ENCODE data around the gene ADAMTSL1.

Gene ADAMTSL1

DNA sequence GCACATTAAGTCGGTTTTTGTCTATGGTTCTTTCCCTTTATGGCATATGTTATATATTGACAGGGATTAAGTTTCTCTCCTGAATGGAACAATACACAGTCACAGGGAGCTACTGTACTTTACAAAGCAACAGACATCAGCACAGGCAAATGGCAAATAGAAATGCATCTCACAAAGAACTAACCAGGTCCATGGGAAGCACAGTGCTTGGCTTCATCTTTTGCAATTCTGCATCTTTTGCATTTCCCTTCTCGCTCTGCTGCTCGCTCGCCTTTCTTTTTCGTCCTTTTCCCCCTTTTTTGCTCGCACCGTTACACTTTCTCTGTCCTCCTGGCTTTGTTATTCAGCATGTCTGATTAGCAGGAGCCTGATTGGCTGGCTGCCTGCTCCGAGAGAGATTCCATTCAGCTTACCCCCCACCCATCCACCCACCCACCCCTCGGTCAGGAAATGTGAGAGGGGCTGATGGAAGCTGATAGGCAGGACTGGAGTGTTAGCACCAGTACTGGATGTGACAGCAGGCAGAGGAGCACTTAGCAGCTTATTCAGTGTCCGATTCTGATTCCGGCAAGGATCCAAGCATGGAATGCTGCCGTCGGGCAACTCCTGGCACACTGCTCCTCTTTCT, at the start of gene ADAMTSL1:
ADAMTSL1 (plus strand) TSS at position 502 of the 628 bp plus-strand sequence; CDS start at position 582, 80 bp downstream.
- Histone ChIP-seq H3K4me2 (no peak within 1 kb of the TSS), H3K9me3 (peaks cover 3% of the 10 kb centered on the region; the same call in 1 of the 2 replicates), H3K4me3 (no peak within 1 kb of the TSS), H3K9ac (no peak within 1 kb of the TSS), H3K27me3 (no peaks in the 10 kb centered on the region), H3K4me1 (0 out of 2 replicates have a peak, but pooled peaks cover 5% of the 10 kb centered on the region), H3K36me3 (no peaks in the 10 kb centered on the region), H3K27ac (no peak within 1 kb of the TSS), H4K20me1 (no peaks in the 10 kb centered on the region)
- no peak for TF ChIP-seq Cebpa-rat (IDR thresholded peaks at IDR 0.05)

- no peak overlapping the region for H3K27ac ChIP-seq
- no peak overlapping the region for H3K9ac ChIP-seq
- no peaks in the 10 kb centered on the region for H3K4me1 ChIP-seq
- no peak overlapping the region for H3K4me3 ChIP-seq
- H3K9me3 ChIP-seq, result no peaks in the 10 kb centered on the region
- no peaks in the 10 kb centered on the region for H3K27me3 ChIP-seq
- H4K20me1 ChIP-seq, result no peaks in the 10 kb centered on the region
- H3K36me3 ChIP-seq, result no peaks in the 10 kb centered on the region
- no peak overlapping the region for H3K4me2 ChIP-seq
- TF ChIP-seq Cebpa-rat (IDR thresholded peaks at IDR 0.05), result no peak
Measured at GRCh38 chr9:18427691-18428090, 46.3 kb upstream of the ADAMTSL1 start.

- Histone ChIP-seq H3K36me3 (no peaks in the 10 kb centered on the region), H3K9ac (no peak overlapping the region), H3K4me2 (no peak overlapping the region), H4K20me1 (no peaks in the 10 kb centered on the region), H3K4me3 (no peak overlapping the region), H3K27me3 (no peaks in the 10 kb centered on the region), H3K4me1 (no peaks in the 10 kb centered on the region), H3K9me3 (no peaks in the 10 kb centered on the region), H3K27ac (no peak overlapping the region)
- no peak for TF ChIP-seq Cebpa-rat (IDR thresholded peaks at IDR 0.05)
Measured at GRCh38 chr9:18428661-18429060, 45.3 kb upstream of the ADAMTSL1 start.

GRCh38 chr9:18429070-18429469, 44.9 kb upstream of the ADAMTSL1 start:
- no peak overlapping the region for H3K9ac ChIP-seq
- no peaks in the 10 kb centered on the region for H4K20me1 ChIP-seq
- H3K27ac ChIP-seq, result no peak overlapping the region
- no peaks in the 10 kb centered on the region for H3K9me3 ChIP-seq
- H3K27me3 ChIP-seq, result no peaks in the 10 kb centered on the region
- H3K4me3 ChIP-seq, result no peak overlapping the region
- H3K4me1 ChIP-seq, result no peaks in the 10 kb centered on the region
- no peak overlapping the region for H3K4me2 ChIP-seq
- TF ChIP-seq Cebpa-rat (IDR thresholded peaks at IDR 0.05), result no peak
- H3K36me3 ChIP-seq, result no peaks in the 10 kb centered on the region

DNA sequence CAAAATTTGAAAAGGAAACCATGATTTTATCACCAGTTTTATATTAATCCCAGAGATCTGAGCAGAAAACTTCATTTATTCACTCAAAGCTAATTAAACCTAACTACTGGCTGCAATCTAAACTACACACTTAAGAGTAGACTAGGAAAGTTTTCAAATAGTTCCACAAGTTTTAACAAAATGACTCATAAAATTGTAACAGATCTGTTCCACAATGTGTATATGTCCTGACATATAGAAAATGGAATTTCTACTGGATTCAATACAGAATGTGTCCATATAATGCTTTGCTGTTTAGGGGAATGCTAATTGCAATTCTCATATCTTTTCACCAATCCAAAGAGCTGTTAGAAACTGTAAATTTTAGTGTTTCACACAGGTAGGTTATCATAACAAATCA, 40.3 kb upstream of the ADAMTSL1 start:
- no peak for TF ChIP-seq Cebpa-rat (IDR thresholded peaks at IDR 0.05)
- H3K9me3 ChIP-seq, result no peaks in the 10 kb centered on the region
- no peak overlapping the region for H3K27ac ChIP-seq
- H3K27me3 ChIP-seq, result peaks cover 5% of the 10 kb centered on the region; the same call in 1 of the 2 replicates
- no peak overlapping the region for H3K4me2 ChIP-seq
- no peaks in the 10 kb centered on the region for H3K4me1 ChIP-seq
- no peaks in the 10 kb centered on the region for H3K36me3 ChIP-seq
- H4K20me1 ChIP-seq, result no peaks in the 10 kb centered on the region
- no peak overlapping the region for H3K9ac ChIP-seq
- H3K4me3 ChIP-seq, result no peak overlapping the region

DNA sequence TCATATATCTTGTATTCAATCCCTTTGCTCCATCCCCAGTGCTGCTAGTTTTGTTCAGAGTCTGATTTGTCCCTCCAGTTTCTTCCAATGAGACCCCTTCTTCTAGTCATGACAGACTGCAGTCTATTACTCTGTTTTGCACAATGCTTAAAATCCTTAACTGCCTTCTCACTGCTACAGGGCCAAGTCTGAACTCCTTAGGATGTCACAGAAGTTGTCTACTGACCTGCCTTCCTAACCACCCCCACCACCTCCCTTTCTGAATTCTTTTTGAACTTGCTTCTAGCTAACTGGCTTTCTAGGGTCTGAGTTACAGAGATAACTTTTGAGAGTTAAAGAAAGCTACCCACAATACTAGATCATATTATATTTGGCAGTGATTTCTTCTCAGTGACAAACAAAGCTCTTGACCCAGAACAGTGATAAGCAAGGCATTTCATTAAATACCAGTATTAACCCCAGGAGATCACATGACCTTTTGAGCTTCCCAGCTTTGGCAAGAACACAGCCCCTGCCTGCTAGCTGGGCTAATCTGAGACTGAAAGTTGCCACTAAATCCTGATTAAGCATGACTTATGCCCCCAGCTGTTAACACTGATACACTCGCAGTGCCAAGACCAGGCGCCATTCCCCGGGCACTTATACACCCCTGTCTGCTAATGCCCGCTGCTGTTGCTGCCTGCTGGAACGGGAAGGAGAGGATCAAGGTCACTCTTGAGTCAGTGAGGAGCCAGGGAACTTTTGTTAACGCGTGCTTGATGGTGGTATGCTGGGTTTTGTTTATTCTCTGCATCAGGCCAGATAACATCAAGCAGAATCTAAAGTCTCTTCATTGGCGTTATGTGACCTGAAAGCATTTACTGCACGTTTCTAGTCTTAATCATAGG, 36.4 kb upstream of the ADAMTSL1 start:
- no peak for TF ChIP-seq Cebpa-rat (IDR thresholded peaks at IDR 0.05)
- no peaks in the 10 kb centered on the region for H4K20me1 ChIP-seq
- H3K9ac ChIP-seq, result no peak overlapping the region
- peaks cover 7% of the 10 kb centered on the region; the same call in 1 of the 2 replicates for H3K27me3 ChIP-seq
- H3K36me3 ChIP-seq, result no peaks in the 10 kb centered on the region
- H3K4me2 ChIP-seq, result no peak overlapping the region
- no peaks in the 10 kb centered on the region for H3K9me3 ChIP-seq
- H3K4me3 ChIP-seq, result no peak overlapping the region
- H3K27ac ChIP-seq, result no peak overlapping the region
- H3K4me1 ChIP-seq, result no peaks in the 10 kb centered on the region

- H3K4me2 ChIP-seq, result no peak overlapping the region
- H3K9me3 ChIP-seq, result no peaks in the 10 kb centered on the region
- no peak for TF ChIP-seq Cebpa-rat (IDR thresholded peaks at IDR 0.05)
- no peaks in the 10 kb centered on the region for H4K20me1 ChIP-seq
- H3K4me3 ChIP-seq, result no peak overlapping the region
- peaks cover 7% of the 10 kb centered on the region; the same call in 1 of the 2 replicates for H3K27me3 ChIP-seq
- H3K36me3 ChIP-seq, result no peaks in the 10 kb centered on the region
- H3K27ac ChIP-seq, result no peak overlapping the region
- H3K4me1 ChIP-seq, result no peaks in the 10 kb centered on the region
- no peak overlapping the region for H3K9ac ChIP-seq
Measured at GRCh38 chr9:18438300-18438925, 35.5 kb upstream of the ADAMTSL1 start.

DNA sequence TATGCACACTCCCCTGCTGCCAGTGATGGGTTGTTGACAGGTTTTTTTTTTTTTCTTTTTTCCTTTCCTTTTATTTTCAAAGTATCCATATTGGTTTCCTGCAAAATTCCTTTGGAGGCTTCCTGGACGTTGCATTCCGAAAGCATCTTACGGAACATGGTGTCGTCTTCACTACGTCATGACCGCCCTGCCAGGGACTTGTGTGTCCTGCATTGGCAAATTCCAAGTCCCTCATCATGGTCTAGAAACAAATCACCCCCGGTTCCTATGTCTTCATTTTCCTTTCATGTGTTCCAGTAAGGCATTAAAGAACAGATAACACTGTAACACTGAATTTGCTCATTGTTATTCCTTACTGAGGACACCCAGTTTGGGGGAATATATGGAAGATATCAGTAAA, 35.0 kb upstream of the ADAMTSL1 start:
- no peaks in the 10 kb centered on the region for H3K36me3 ChIP-seq
- H3K4me2 ChIP-seq, result no peak overlapping the region
- TF ChIP-seq Cebpa-rat (IDR thresholded peaks at IDR 0.05), result no peak
- H4K20me1 ChIP-seq, result no peaks in the 10 kb centered on the region
- no peak overlapping the region for H3K27ac ChIP-seq
- H3K4me3 ChIP-seq, result no peak overlapping the region
- H3K9ac ChIP-seq, result no peak overlapping the region
- H3K4me1 ChIP-seq, result no peaks in the 10 kb centered on the region
- H3K27me3 ChIP-seq, result peaks cover 7% of the 10 kb centered on the region; the same call in 1 of the 2 replicates
- H3K9me3 ChIP-seq, result no peaks in the 10 kb centered on the region

DNA sequence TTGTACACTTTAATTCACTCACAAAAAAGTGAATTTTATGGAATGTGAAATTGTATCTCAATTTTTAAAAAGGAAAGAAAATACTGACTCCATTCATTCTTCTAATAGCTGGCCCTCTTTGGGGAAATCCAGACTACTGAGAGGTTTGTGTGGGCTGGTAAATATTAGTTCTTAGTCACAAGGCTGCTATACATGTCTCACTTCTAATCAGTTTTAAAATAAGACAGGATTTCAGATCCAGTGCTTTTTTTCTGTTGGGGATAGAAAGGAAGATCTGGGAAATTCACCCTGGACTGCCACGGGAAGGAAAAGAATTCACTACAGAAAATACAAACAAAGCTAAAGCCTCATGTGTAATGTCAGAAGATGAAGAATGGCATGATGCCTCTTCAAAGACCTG, 32.7 kb upstream of the ADAMTSL1 start:
- Histone ChIP-seq H3K27me3 (peaks cover 7% of the 10 kb centered on the region; the same call in 1 of the 2 replicates), H3K4me3 (no peak overlapping the region), H3K27ac (no peak overlapping the region), H4K20me1 (no peaks in the 10 kb centered on the region), H3K9me3 (no peaks in the 10 kb centered on the region), H3K9ac (no peak overlapping the region), H3K4me1 (no peaks in the 10 kb centered on the region), H3K4me2 (no peak overlapping the region), H3K36me3 (no peaks in the 10 kb centered on the region)
- no peak for TF ChIP-seq Cebpa-rat (IDR thresholded peaks at IDR 0.05)

Data from BLaER1 (cell line).